ENCODE measurements around the gene SMCO2.

Gene SMCO2

GRCh38 chr12:27523642-27524493 lies 77.3 kb downstream of the SMCO2 start, which contains the start of gene PPFIBP1:
TSS of gene PPFIBP1 (plus strand) at chr12:27524206. CDS start at chr12:27633397, 109,191 bp downstream.
- no peak for TF ChIP-seq EZH2phosphoT487 (IDR thresholded peaks at IDR 0.05; ENCODE audit: borderline replicate concordance, low read length)
- H3K27ac ChIP-seq (ENCODE audit: low read depth, low read length): no peak within 1 kb of the TSS
- no peaks in the 10 kb centered on the region for H3K79me2 ChIP-seq (ENCODE audit: control insufficient read depth, low read length)
- H3K4me1 ChIP-seq (ENCODE audit: control insufficient read depth, low read length): peaks cover 17% of the 10 kb centered on the region
- H3F3A ChIP-seq (ENCODE audit: control insufficient read depth, insufficient read depth): no peaks in the 10 kb centered on the region
- H4K20me1 ChIP-seq (ENCODE audit: control insufficient read depth, insufficient read depth, low read depth, low read length): no peaks in the 10 kb centered on the region
- no peaks in the 10 kb centered on the region for H3K36me3 ChIP-seq (ENCODE audit: control insufficient read depth, low read length)
- peak within 1 kb of the TSS; percentile 81 for H3K4me2 ChIP-seq (ENCODE audit: low read length)
- peaks cover 14% of the 10 kb centered on the region for H3K27me3 ChIP-seq (ENCODE audit: control insufficient read depth, low read length)
- H3K9me2 ChIP-seq (replicated peaks; ENCODE audit: control insufficient read depth, low read length): no peaks in the 10 kb centered on the region
- H3K4me3 ChIP-seq (ENCODE audit: low read length): peak within 1 kb of the TSS; percentile 99
- H3K9me3 ChIP-seq (ENCODE audit: control insufficient read depth, insufficient read depth, low read length): no peaks in the 10 kb centered on the region

- Histone ChIP-seq H4K20me1 (ENCODE audit: control insufficient read depth, insufficient read depth, low read depth, low read length) (no peaks in the 10 kb centered on the region), H3K9me3 (ENCODE audit: control insufficient read depth, insufficient read depth, low read length) (no peaks in the 10 kb centered on the region), H3K27me3 (ENCODE audit: control insufficient read depth, low read length) (peaks cover 10% of the 10 kb centered on the region), H3K27ac (ENCODE audit: low read depth, low read length) (no peak overlapping the region), H3K36me3 (ENCODE audit: control insufficient read depth, low read length) (no peaks in the 10 kb centered on the region), H3K4me1 (ENCODE audit: control insufficient read depth, low read length) (peaks cover 17% of the 10 kb centered on the region), H3K4me2 (ENCODE audit: low read length) (peak overlapping the region; percentile 81), H3F3A (ENCODE audit: control insufficient read depth, insufficient read depth) (no peaks in the 10 kb centered on the region), H3K4me3 (ENCODE audit: low read length) (peak overlapping the region; percentile 99), H3K79me2 (ENCODE audit: control insufficient read depth, low read length) (no peaks in the 10 kb centered on the region), H3K9me2 (replicated peaks; ENCODE audit: control insufficient read depth, low read length) (no peaks in the 10 kb centered on the region)
- TF ChIP-seq EZH2phosphoT487 (IDR thresholded peaks at IDR 0.05; ENCODE audit: borderline replicate concordance, low read length) (no peak), CTCF (IDR thresholded peaks at IDR 0.05; ENCODE audit: low read depth, low read length, poor library complexity, severe bottlenecking) (no peak)
Observed at GRCh38 chr12:27524494-27524835, 77.9 kb downstream of the SMCO2 start.

GRCh38 chr12:27524839-27525753 lies 78.6 kb downstream of the SMCO2 start:
- Histone ChIP-seq H3K4me2 (ENCODE audit: low read length) (peak overlapping the region; percentile 81), H3K79me2 (ENCODE audit: control insufficient read depth, low read length) (no peaks in the 10 kb centered on the region), H3F3A (ENCODE audit: control insufficient read depth, insufficient read depth) (no peaks in the 10 kb centered on the region), H3K36me3 (ENCODE audit: control insufficient read depth, low read length) (no peaks in the 10 kb centered on the region), H3K27ac (ENCODE audit: low read depth, low read length) (no peak overlapping the region), H3K9me3 (ENCODE audit: control insufficient read depth, insufficient read depth, low read length) (no peaks in the 10 kb centered on the region), H3K9me2 (replicated peaks; ENCODE audit: control insufficient read depth, low read length) (no peaks in the 10 kb centered on the region), H3K27me3 (ENCODE audit: control insufficient read depth, low read length) (peaks cover 10% of the 10 kb centered on the region), H4K20me1 (ENCODE audit: control insufficient read depth, insufficient read depth, low read depth, low read length) (no peaks in the 10 kb centered on the region), H3K4me3 (ENCODE audit: low read length) (peak overlapping the region; percentile 99), H3K4me1 (ENCODE audit: control insufficient read depth, low read length) (peaks cover 18% of the 10 kb centered on the region)
- no peak for TF ChIP-seq CTCF (IDR thresholded peaks at IDR 0.05; ENCODE audit: low read depth, low read length, poor library complexity, severe bottlenecking)
- no peak for TF ChIP-seq EZH2phosphoT487 (IDR thresholded peaks at IDR 0.05; ENCODE audit: borderline replicate concordance, low read length)
